Endothelial cell of umbilical vein (primary cell): ENCODE measurements around the gene FOXP1.

ENCODE experiments used
- CTCF ChIP-seq, 2 donors: IDR thresholded peaks; 1 replicate in 1 of 2; 2 replicates in 1 of 2; pipeline ENCODE4 v1.5.1; 2011; ENCODE audit warnings: low read length in 2 of 2, mild to moderate bottlenecking in 2 of 2, moderate library complexity in 2 of 2, control low read depth in 1 of 2, inconsistent platforms in 1 of 2, low read depth in 1 of 2; ENCODE audit not compliant: insufficient read depth in 1 of 2; ENCODE audit errors: extremely low read depth in 1 of 2
- EZH2 ChIP-seq: IDR thresholded peaks from 2 replicates; pipeline ENCODE4 v1.6.1; 2012; ENCODE audit warnings: borderline replicate concordance, low read depth, mild to moderate bottlenecking, moderate library complexity, low read length, inconsistent platforms; ENCODE audit not compliant: severe bottlenecking
- MAX ChIP-seq: IDR thresholded peaks from 2 replicates; pipeline ENCODE4 v1.6.1; 2011; ENCODE audit not compliant: insufficient read depth, insufficient read length
- MYC ChIP-seq: IDR thresholded peaks from one replicate; pipeline ENCODE4 v1.6.1; 2011; ENCODE audit warnings: mild to moderate bottlenecking, low read depth, low read length
- POLR2A ChIP-seq: IDR thresholded peaks from 2 replicates; pipeline ENCODE4 v1.6.1; 2012; ENCODE audit warnings: low read depth, mild to moderate bottlenecking, control low read depth, low read length
- POLR2AphosphoS5 ChIP-seq: IDR thresholded peaks from 2 replicates; pipeline ENCODE4 v1.6.1; 2012; ENCODE audit warnings: low read depth, mild to moderate bottlenecking, control low read depth, low read length, moderate library complexity; ENCODE audit not compliant: insufficient read depth

GRCh38 chr3:71414189-71414927, 169.2 kb downstream of the FOXP1 start:
- TF ChIP-seq CTCF (IDR thresholded peaks at IDR 0.05; ENCODE audit: extremely low read depth in 1 of 2, insufficient read depth in 1 of 2, low read depth in 1 of 2, low read length in 2 of 2) (no peak), POLR2AphosphoS5 (no peak), MYC (no peak), EZH2 (no peak), POLR2A (no peak), MAX (no peak)
